ENCODE measurements around the gene COL13A1. TPM values are rescaled to one million over a fixed set of nuclear protein-coding genes. Genes with fewer than 3 reads are reported as not detected.

The COL13A1 gene
- total RNA-seq, 6 experiments from 2014 or later, result 0.18 to 0.44 (median 0.30) TPM; not detected in 2

DNA sequence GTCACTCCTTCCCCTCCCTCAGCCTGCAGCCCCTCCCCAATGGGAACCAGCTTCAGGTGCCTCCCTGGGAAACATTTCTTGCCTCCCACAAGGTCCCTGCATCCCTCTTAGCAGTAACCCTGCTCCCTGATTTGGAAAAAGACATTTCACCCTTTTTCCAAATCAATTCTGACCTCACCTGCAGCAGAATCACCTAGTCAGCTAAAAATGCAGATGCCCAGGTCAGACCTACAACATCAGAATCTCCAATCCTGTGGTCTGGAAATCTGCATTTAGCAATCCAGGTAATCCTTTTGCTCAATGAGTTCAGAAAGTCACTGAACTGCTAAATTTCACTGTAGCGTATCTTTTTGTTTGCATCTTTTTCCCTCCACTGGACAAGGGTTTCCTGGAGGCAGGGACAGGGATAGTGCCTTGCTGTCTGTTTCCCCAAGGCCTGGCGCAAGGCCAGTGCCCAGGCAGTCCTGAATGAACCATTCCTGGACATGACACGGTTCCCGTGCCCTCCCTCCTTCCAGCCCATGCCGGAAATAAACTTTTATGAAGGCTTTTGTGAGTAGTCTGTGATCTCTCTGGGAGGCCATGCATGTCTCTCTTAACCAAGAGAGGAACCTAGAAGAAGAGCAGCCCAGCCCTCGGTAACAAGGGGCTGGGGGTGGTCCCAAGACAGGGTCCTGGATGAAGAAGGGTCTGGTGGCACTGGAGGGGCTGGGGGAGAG is 44.0 kb downstream of the COL13A1 start:
- no peak for TF ChIP-seq POLR2A (IDR thresholded peaks at IDR 0.05)
- TF ChIP-seq, protein P1, sequence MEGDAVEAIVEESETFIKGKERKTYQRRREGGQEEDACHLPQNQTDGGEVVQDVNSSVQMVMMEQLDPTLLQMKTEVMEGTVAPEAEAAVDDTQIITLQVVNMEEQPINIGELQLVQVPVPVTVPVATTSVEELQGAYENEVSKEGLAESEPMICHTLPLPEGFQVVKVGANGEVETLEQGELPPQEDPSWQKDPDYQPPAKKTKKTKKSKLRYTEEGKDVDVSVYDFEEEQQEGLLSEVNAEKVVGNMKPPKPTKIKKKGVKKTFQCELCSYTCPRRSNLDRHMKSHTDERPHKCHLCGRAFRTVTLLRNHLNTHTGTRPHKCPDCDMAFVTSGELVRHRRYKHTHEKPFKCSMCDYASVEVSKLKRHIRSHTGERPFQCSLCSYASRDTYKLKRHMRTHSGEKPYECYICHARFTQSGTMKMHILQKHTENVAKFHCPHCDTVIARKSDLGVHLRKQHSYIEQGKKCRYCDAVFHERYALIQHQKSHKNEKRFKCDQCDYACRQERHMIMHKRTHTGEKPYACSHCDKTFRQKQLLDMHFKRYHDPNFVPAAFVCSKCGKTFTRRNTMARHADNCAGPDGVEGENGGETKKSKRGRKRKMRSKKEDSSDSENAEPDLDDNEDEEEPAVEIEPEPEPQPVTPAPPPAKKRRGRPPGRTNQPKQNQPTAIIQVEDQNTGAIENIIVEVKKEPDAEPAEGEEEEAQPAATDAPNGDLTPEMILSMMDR (IDR thresholded peaks at IDR 0.05), result no peak
- intact Hi-C loops (cut with DNase I), result no loop called here
- peak; percentile 9 to 81 (median 39) for ATAC-seq
- Histone ChIP-seq H3K4me1 (no peaks in the 10 kb centered on the region), H3K9me3 (no peaks in the 10 kb centered on the region), H3K36me3 (no peaks in the 10 kb centered on the region), H3K4me3 (no peak overlapping the region), H3K27me3 (no peaks in the 10 kb centered on the region), H3K27ac (no peak overlapping the region)
- peak in 1 of 3 donors; percentile 44 for DNase-seq
- WGBS (ENCODE audit: insufficient coverage, low coverage, low lambda C conversion rate, missing lambda C conversion rate), result 28% methylated on average over 6 of the region's 6 CpGs

- H3K27me3 ChIP-seq, result no peaks in the 10 kb centered on the region
- ATAC-seq, result peak in 1 of 4 donors; percentile 7
- H3K4me1 ChIP-seq, result no peaks in the 10 kb centered on the region
- H3K36me3 ChIP-seq, result no peaks in the 10 kb centered on the region
- TF ChIP-seq POLR2A (IDR thresholded peaks at IDR 0.05), result no peak
- TF ChIP-seq, protein P1 (IDR thresholded peaks at IDR 0.05), result no peak
- no peak for DNase-seq
- H3K4me3 ChIP-seq, result no peak overlapping the region
- no peaks in the 10 kb centered on the region for H3K9me3 ChIP-seq
- no peak overlapping the region for H3K27ac ChIP-seq
- 20% methylated on average over 8 of the region's 14 CpGs for WGBS (ENCODE audit: insufficient coverage, low coverage, low lambda C conversion rate, missing lambda C conversion rate)
- intact Hi-C loops (cut with DNase I), result no loop called here
Observed at GRCh38 chr10:69846293-69846921, 44.7 kb downstream of the COL13A1 start.

DNA sequence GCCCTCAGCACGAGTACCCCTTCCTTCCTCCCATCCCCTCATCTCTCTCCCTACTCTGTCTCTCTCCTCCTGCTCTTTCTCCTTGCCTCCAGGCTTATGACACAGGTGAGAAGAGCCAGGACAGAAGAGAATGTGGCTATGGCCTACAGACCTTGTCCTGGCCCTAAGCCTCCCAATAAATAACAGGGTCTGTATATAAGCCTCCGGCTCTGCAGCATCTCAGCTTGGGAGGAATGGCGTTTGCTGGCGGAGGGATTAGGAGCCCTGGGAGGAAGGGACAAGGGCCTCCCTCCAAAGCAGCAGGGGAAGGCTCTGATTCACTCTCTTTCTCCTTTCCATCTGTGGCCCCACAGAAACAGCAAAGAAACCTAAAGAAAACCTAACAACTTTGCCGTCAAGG is 45.8 kb downstream of the COL13A1 start:
- no peak for DNase-seq
- ATAC-seq, result no peak
- H3K4me3 ChIP-seq, result no peak overlapping the region
- TF ChIP-seq, protein P1 (IDR thresholded peaks at IDR 0.05), result no peak
- H3K9me3 ChIP-seq, result no peaks in the 10 kb centered on the region
- intact Hi-C loops (cut with DNase I), result no loop called here
- 46% methylated on average over 4 of the region's 5 CpGs for WGBS (ENCODE audit: insufficient coverage, low coverage, low lambda C conversion rate, missing lambda C conversion rate)
- H3K27me3 ChIP-seq, result no peaks in the 10 kb centered on the region
- H3K27ac ChIP-seq, result no peak overlapping the region
- H3K36me3 ChIP-seq, result no peaks in the 10 kb centered on the region
- H3K4me1 ChIP-seq, result no peaks in the 10 kb centered on the region

GRCh38 chr10:69847883-69848282 is 46.2 kb downstream of the COL13A1 start:
- H3K9me3 ChIP-seq, result no peaks in the 10 kb centered on the region
- 48% methylated on average over 4 of the region's 5 CpGs for WGBS (ENCODE audit: insufficient coverage, low coverage, low lambda C conversion rate, missing lambda C conversion rate)
- H3K27ac ChIP-seq, result no peak overlapping the region
- H3K4me1 ChIP-seq, result no peaks in the 10 kb centered on the region
- no peak for TF ChIP-seq POLR2A (IDR thresholded peaks at IDR 0.05)
- TF ChIP-seq, protein P1 (IDR thresholded peaks at IDR 0.05), result no peak
- no peak for DNase-seq
- H3K4me3 ChIP-seq, result no peak overlapping the region
- H3K27me3 ChIP-seq, result no peaks in the 10 kb centered on the region
- no peak for ATAC-seq
- H3K36me3 ChIP-seq, result no peaks in the 10 kb centered on the region
- intact Hi-C loops (cut with DNase I), result no loop called here
